ENCODE data around the gene RAB42. TPM values are rescaled to one million over a fixed set of nuclear protein-coding genes. Genes with fewer than 3 reads are reported as not detected.

RAB42 gene
- total and polyA plus RNA-seq, 9 of the 15 experiments (the other 6 are each of a cell fraction or from before 2014, with no cell fraction given) = 0.07 to 0.14 (median 0.12) TPM; not detected in 6

- peak; percentile 94 for TF ChIP-seq ARID4B (CRISPR knock-in tag; IDR thresholded peaks at IDR 0.05)
- peak; percentile 95 for TF ChIP-seq CREM (IDR thresholded peaks at IDR 0.05; ENCODE audit: low read depth)
- peak; percentile 66 for TF ChIP-seq CGGBP1 (CRISPR knock-in tag; IDR thresholded peaks at IDR 0.05)
- TF ChIP-seq CEBPB (tag; IDR thresholded peaks at IDR 0.05) = peak; percentile 67; the same call in 1 of the 2 replicates
- TF ChIP-seq KHSRP (IDR thresholded peaks at IDR 0.05) = no peak
- peak; percentile 77 for TF ChIP-seq ZNF592 (IDR thresholded peaks at IDR 0.05)
- no peak for TF ChIP-seq GTF3C2 (IDR thresholded peaks at IDR 0.05; ENCODE audit: borderline replicate concordance, extremely low read depth, insufficient read length)
- peak; percentile 73 for TF ChIP-seq SRSF7 (optimal IDR thresholded peaks at IDR 0.05; ENCODE audit: low read depth, low read length)
- TF ChIP-seq TEAD4 (IDR thresholded peaks at IDR 0.05; ENCODE audit: low read length) = peak; percentile 73
- no peak for TF ChIP-seq TEAD4 (CRISPR knock-in tag; IDR thresholded peaks at IDR 0.05; ENCODE audit: borderline replicate concordance)
- no peak for TF ChIP-seq ZNF280A (IDR thresholded peaks at IDR 0.05; ENCODE audit: low read depth, partially characterized antibody)
- no peak; the same call in 1 of the 2 replicates for TF ChIP-seq ARID2 (IDR thresholded peaks at IDR 0.05)
- TF ChIP-seq ZKSCAN3 (CRISPR knock-in tag; IDR thresholded peaks at IDR 0.05) = no peak
- TF ChIP-seq ZFP30 (CRISPR knock-in tag; IDR thresholded peaks at IDR 0.05; ENCODE audit: borderline replicate concordance) = no peak
These were observed 10.4 kb upstream of the RAB42 start (continued) for GRCh38 chr1:28581531-28582247.
